Measurements from ENCODE around the gene TECRL.
A peak's percentile ranks its signal among the peaks of the same experiment; 100 is the strongest.

Gene TECRL

DNA sequence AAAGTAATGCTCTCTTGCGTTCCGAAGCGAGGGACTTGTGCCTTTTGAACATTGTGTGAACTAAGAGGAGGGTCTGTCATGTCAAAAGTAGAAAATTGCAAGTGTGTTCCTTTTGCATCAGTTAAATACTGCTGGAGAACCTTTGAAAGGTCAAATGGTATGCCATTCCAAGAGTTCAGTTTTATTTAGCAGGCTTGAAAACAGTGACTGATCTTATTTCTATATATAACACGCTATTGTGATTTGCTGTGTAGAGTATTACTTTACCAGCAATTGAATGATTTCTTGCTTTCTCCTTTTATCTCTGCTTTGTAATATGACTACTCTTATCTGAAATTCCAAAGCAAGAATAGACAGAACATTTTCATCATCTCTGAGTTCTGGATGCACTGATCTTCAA lies at the start of gene TECRL:
TECRL (minus strand) TSS at position 151 of the 400 bp plus-strand sequence; CDS start at position 52, 99 bp downstream.
- no peak for FAIRE-seq

DNA sequence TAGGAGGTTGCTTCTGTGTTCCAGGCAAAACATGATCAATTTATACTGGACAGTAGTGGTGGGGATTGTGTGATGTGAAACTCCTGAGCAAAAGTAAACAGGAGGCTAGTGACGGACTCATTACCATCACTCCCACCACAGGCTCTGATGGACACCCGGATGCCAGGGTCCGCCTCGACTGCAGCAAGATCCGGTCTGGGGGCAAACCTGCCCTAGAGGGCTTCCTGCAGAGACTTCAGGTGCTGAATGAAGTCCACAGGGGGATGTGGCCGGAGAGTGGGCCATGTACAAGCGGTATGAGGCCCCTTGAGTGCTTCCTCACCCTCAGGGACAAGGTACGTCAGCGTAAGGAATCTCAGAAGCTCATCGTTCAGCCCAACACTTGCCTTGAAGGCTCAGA lies 23.4 kb upstream of the TECRL start:
- no peak for FAIRE-seq

DNA sequence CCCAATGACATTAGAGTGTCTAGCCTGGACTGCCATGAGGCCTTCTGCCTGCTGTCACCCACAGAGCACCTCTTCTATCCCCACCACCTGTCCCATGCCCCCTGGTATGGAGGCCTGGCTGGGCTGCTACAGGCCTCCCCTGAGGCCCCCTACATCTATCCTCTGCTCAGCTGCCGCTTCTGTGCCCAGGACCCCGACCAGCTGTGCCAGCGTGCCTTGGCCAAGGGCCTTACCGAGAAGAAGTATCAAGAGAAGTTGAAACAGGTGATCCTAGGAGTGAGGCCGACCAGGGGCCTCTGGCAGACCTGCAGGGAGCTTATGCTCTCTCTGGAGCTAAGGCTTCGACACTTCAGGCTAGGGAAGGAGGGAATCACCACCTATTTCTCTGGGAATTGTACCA lies 21.7 kb upstream of the TECRL start:
- no peak for FAIRE-seq

- FAIRE-seq = no peak
Measured at GRCh38 chr4:64417974-64418373, 8.7 kb upstream of the TECRL start.

DNA sequence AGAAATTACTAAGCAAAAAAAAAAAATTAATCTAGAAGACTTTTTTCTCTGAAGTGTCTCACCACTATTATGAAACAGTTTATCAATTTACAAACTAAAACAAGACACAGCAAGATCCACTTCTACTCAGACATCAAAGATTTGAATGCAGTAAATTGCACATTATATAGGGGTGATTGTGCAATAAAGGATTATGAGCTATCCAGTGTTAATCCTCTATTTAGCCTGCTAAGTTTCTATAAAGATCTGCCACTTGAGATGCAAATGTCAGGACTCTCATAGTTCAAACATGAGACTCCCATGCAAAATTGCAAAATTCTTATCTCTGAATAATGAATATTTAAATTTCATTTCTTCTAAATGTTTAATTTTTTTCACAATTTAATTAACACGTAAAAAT lies 2.2 kb downstream of the TECRL start:
- peak; percentile 70 for FAIRE-seq

DNA sequence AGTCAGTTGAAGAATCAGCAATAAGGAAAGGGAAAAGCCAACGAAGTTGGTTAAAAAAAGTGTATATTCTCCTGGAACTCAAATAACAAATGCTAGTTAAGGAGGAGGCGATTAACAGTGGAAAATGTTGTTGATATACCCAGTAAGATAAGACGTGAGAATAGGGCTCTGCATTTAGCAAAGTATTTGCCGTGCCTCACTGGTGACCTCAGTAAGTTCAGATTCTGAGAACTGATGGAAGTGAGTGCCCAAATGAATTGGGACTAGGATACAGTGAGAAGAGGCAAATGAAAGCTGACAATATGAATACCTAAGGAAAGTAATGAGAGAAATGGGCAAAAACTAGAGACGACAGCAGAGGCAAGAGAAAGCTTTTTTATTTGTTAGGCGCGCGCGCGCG lies 3.5 kb downstream of the TECRL start:
- no peak for FAIRE-seq

- no peak for FAIRE-seq
Measured at GRCh38 chr4:64402684-64403083, 6.6 kb downstream of the TECRL start.

DNA sequence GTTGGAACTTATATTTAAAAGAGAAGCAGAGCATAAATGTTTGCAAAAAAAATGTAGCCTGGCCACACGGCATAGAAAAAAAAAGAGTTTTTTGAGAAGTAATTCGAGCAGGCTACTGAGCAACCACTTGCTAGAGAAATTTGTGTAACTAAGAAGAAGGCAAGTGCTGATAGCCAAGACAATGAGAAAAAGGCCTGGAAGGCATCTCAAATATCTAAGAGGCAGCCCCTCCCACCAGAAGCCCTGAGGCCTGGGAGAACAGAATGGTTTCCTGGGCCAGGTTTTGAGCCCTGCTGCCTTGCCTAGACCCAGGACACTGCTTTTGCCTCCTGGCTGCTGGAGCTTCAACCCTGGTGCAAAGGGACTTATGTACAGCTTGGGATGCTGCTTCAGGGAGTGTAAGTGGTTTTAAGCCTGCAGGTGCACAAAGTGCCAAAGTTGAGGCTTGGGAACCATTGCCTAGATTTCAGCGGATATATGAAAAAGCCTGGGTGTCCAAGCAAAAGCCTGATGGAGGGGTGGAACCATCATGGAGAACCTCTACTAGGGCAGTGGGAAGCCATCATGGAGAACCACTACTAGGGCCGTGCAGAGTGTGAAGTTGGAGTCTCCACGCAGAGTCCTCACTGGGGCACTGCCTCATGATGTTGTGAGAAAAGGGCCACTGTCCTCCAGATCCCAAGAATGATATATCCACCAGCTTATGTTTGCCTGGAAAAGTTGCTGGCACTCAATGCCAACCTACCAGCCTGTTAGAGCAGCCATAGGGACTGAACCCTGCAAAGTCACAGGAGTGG lies 9.7 kb downstream of the TECRL start:
- no peak for FAIRE-seq

GRCh38 chr4:64394469-64394868 lies 14.8 kb downstream of the TECRL start:
- no peak for FAIRE-seq

DNA sequence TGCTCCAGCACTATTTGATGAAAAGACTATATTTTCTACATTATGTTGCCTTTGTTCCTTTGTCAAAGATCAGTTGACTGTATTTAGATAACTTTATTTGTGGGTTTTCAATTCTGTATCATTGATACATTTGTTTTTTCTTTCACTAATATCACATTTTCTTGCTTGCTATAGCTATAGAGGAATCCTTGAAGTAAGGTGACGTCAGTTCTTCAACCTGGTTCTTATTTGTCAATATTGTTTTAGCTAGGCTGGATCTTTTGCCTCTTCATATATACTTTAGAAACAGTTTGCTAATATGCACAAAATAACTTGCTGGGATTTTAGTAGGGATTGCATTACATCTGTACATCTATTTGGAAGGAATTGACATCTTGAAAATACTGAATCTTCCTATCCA lies 21.0 kb downstream of the TECRL start:
- FAIRE-seq = no peak

GRCh38 chr4:64385220-64385619 lies 24.0 kb downstream of the TECRL start:
- no peak for FAIRE-seq

- no peak for FAIRE-seq
Measured at GRCh38 chr4:64384237-64385203, 24.7 kb downstream of the TECRL start.

DNA sequence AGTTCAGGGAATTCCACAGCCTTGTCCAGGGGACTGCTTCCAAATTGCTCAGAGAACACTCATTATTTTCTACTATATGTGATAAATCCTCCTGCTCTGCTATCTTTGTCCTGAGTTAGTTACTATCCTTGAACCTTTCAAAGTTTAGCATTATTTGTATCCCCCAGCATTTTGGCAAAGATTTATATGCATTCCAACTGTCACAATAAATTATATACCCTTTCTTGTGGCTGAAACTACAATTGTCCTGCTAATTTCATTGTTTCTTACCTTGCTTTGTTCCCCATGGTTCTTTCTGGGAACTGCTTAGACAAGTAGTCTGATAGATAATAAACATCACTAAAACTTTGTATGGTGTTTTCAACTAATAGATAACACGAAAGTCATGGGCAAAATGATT lies 40.5 kb downstream of the TECRL start:
- FAIRE-seq = no peak

- no peak for FAIRE-seq
Measured at GRCh38 chr4:64361399-64361740, 47.9 kb downstream of the TECRL start.

- FAIRE-seq = no peak
Measured at GRCh38 chr4:64360664-64361398, 48.4 kb downstream of the TECRL start.

DNA sequence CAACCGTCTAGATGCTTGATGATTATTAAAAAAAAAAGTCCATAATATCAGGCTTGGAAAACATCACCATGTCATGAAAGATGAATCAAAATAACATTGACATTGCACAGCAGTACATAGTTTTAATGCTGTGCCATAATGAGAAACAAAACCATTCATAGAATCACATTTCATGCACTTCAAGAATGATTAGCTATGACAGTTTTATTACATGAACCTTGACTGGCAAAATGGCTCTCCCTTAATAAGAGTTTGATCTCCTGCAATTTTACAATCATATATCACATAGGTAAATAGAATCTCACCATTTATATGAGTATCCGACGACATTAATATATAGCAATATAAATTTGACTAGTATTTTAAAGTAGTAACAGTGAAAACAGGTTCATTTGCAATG lies 49.8 kb downstream of the TECRL start:
- no peak for FAIRE-seq

DNA sequence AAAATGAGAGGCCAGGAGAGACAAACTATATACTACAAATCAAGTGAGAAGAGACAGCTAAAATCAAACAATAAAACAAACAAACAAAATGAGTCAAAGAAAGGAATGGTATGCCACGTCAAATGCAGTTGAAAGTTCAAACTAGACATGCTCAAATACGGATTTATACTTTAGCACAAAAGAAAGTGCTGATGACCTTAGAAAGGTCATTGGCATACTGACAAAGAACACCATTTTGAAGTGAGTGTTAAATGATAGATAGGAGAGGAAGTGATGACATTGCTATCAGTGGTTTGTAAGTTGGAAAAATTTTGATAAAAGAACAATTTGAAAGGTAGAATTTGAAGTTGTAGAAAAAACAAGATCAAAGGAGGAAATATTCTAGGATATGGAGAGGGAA lies 55.3 kb downstream of the TECRL start:
- no peak for FAIRE-seq

DNA sequence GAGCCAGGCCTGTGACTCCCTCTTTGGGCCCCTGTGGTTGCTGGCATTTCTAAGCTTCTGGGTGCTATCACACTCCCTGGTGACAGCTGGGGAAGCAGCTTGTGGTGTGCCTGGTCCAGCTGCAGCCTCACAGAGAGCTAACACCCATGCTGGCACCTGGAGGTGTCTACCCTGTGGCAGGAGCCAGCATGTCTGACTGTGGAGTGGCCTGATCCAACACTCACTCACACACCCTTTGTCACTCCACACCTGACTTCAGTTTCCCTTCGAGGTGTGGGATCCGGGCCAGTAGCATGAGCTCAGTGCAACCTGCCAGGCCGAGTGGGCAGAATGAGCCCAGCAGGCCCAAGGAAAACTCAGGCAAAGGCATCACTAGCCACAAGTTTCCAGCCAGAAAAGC lies 67.5 kb downstream of the TECRL start:
- no peak for FAIRE-seq

- no peak for FAIRE-seq
Measured at GRCh38 chr4:64340218-64341110, 68.8 kb downstream of the TECRL start.

DNA sequence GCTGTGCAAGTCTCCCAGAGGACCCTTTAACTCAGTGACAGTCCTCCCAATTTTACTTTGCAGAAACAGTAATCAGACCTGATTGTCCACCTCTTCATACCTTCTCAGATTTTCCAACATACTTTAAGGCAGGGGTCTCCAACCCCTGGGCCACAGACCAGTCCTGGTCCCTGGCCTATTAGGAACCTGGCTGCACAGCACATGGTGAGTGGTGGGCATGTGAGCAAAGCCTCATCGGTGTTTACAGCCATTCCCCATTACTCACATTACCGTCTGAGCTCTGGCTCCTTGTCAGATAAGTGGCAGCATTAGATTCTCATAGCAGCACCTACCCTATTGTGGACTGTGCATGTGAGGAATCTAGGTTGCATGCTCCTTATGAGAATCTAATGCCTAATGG lies 74.3 kb downstream of the TECRL start:
- no peak for FAIRE-seq

GRCh38 chr4:64330143-64330542 lies 79.1 kb downstream of the TECRL start:
- FAIRE-seq = no peak

GRCh38 chr4:64327237-64327636 lies 82.0 kb downstream of the TECRL start:
- no peak for FAIRE-seq

Data from G401.6 (cell line).